ENCODE measurements around the gene RTN4R.
"Not testable (repeated sequence)": the region's sequence is repeated elsewhere in the genome, so short reads cannot be mapped to it uniquely, and the experiment has no call there.

DNA sequence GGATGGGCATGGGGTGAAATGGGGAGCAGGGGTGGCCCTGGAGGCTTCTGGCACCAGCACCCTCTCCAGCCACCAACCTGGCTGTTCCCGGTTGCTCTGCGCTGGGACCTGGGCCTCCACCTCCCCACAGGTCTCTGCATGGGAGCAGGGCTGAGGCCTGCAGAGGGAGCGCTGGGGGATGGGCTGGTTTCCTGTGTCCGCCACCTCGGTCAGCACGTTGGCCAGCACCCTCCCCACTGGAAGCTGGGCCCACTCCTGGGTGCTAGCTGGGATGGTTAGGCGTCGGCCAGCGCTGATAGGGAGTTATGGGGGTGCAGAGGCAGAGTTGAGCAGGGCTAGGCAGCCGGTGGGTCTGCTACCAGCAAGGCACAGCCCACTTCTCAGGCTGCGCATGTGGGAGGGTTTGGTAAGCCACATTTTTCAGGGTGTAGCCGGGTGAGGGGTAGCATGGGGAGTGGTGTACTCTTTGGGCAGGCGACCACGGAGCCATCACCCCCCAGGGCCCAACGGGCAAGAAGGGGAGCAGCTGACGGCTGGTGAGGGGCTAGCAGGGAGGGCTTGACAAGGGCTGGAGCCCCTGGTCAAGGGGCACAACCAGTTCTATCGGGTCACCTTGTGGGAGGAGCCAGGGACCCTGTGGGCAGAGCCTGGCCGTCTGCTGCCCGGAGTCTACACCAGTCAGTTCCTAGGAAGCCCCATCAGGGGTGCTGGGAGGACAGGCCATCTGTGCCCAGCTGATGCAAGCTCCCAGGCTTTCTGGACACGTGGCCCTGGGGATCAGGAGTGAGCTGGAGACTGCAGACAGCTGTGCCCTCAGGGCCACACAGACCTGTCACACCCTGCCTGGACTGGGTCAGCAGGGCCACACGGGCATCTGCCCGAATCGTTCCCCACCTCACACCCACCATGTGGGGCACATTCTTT is 2.3 kb upstream of the RTN4R start:
- TF ChIP-seq, protein P1, sequence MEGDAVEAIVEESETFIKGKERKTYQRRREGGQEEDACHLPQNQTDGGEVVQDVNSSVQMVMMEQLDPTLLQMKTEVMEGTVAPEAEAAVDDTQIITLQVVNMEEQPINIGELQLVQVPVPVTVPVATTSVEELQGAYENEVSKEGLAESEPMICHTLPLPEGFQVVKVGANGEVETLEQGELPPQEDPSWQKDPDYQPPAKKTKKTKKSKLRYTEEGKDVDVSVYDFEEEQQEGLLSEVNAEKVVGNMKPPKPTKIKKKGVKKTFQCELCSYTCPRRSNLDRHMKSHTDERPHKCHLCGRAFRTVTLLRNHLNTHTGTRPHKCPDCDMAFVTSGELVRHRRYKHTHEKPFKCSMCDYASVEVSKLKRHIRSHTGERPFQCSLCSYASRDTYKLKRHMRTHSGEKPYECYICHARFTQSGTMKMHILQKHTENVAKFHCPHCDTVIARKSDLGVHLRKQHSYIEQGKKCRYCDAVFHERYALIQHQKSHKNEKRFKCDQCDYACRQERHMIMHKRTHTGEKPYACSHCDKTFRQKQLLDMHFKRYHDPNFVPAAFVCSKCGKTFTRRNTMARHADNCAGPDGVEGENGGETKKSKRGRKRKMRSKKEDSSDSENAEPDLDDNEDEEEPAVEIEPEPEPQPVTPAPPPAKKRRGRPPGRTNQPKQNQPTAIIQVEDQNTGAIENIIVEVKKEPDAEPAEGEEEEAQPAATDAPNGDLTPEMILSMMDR (IDR thresholded peaks at IDR 0.05), result not testable (repeated sequence)
- not testable (repeated sequence) for TF ChIP-seq POLR2A (IDR thresholded peaks at IDR 0.05)
